Fibroblast of pulmonary artery (primary cell): ENCODE results near the gene GPN2.

Source experiments
- DNase-seq: peaks from one replicate; pipeline ENCODE4 v3.0.0-alpha.2; 2010; ENCODE audit warnings: low read depth
- H3K4me3 ChIP-seq: replicated peaks from 2 replicates; pipeline ENCODE4 v1.5.1; 2011; ENCODE audit warnings: low read depth, mild to moderate bottlenecking, control low read depth, low read length, moderate library complexity
- CTCF ChIP-seq: IDR thresholded peaks from 2 replicates; pipeline ENCODE4 v1.5.1; 2011; ENCODE audit warnings: mild to moderate bottlenecking, control low read depth, low read length, inconsistent platforms; ENCODE audit errors: missing control alignments

GPN2 gene

GRCh38 chr1:26863685-26864077 is 26.4 kb downstream of the GPN2 start:
- no peak for TF ChIP-seq CTCF
- DNase-seq, result no peak
- no peak overlapping the region for H3K4me3 ChIP-seq

GRCh38 chr1:26862781-26863684 is 27.1 kb downstream of the GPN2 start, which contains the start of gene SFN:
TSS of gene SFN (plus strand) at chr1:26863149. CDS start at chr1:26863213, 64 bp downstream.
- TF ChIP-seq CTCF, result no peak
- no peak for DNase-seq
- H3K4me3 ChIP-seq, result no peak within 1 kb of the TSS

- no peak for DNase-seq
- no peak for TF ChIP-seq CTCF
- H3K4me3 ChIP-seq, result no peak overlapping the region
Measured at GRCh38 chr1:26861889-26862378, 28.1 kb downstream of the GPN2 start.

- no peak overlapping the region for H3K4me3 ChIP-seq
- DNase-seq, result peak; percentile 29
- peak; percentile 24 for TF ChIP-seq CTCF
Measured at GRCh38 chr1:26861286-26861701, 28.8 kb downstream of the GPN2 start.

- no peak for TF ChIP-seq CTCF
- no peak for DNase-seq
- H3K4me3 ChIP-seq, result no peak overlapping the region
Measured at GRCh38 chr1:26858891-26859640, 31.0 kb downstream of the GPN2 start.

GRCh38 chr1:26858160-26858559 is 31.9 kb downstream of the GPN2 start:
- no peak overlapping the region for H3K4me3 ChIP-seq
- TF ChIP-seq CTCF, result no peak
- no peak for DNase-seq
